ENCODE data around the gene CCDC146.
"Not testable (repeated sequence)": the region's sequence is repeated elsewhere in the genome, so short reads cannot be mapped to it uniquely, and the experiment has no call there.

CCDC146 gene

DNA sequence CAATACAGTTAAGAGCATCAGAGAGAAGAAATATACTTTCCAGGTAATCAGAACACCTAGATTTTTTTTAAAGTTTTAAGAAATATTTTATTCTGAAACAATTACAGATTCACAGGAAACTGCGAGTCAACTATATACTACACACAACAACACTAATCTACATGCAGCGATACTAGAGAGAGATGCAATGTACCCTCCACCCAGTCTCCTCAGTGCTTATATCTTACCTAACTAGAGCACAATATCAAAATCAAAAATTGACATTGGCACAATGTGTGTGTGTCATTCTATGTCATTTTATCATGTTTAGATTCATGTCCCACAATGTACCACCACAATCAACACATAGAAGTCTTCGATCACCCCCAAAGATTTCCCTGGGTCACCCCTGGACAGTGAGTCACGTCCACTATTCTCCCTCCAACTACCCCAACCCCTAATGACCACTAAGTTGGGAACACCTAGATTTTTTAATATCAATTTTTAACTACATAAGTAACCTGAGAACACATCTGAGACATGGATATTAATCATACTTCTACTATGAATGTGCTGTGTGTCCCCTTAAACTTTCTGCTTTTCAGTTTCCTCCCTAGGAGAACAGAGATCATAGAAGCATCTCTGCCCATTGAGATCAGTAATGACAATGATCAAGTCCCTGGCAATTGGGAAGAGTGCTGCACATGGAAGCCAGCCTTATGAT is 207.2 kb downstream of the CCDC146 start:
- no peak for DNase-seq (ENCODE audit: low read depth in 3 of 3)

DNA sequence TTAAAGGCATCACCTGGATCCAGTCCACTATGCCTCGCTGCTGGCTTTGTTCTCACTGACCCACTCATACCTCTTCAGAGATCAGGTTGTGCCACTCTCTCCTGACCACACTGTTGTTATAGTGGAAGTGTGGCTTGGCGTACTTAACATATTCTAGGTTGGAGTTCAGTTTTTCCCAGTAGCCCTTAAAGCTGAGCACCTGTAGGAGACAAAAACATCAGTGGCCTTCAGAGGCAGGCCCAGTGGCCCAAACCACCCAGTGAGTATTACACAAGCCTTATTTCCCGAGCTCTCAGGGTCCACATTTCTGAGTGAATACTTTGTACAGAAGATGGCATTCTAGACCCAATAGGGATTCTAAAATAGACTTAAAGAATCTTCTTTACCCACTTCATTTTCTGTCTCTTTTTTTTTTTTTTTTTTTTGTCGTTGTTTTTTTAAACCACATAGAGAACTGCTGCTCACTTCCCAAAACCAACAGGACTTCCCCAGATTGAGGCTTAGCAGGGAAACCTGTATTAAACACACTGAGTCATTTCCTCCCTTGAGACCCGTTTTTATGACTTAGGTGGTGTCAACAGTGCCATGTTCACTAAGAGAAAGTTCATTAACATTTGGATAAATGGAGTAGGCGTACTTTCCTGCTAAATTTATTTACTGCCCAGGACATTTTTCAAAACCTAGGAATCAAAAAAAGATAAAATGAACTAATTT is 207.9 kb downstream of the CCDC146 start:
- DNase-seq (ENCODE audit: low read depth in 3 of 3) = no peak

DNA sequence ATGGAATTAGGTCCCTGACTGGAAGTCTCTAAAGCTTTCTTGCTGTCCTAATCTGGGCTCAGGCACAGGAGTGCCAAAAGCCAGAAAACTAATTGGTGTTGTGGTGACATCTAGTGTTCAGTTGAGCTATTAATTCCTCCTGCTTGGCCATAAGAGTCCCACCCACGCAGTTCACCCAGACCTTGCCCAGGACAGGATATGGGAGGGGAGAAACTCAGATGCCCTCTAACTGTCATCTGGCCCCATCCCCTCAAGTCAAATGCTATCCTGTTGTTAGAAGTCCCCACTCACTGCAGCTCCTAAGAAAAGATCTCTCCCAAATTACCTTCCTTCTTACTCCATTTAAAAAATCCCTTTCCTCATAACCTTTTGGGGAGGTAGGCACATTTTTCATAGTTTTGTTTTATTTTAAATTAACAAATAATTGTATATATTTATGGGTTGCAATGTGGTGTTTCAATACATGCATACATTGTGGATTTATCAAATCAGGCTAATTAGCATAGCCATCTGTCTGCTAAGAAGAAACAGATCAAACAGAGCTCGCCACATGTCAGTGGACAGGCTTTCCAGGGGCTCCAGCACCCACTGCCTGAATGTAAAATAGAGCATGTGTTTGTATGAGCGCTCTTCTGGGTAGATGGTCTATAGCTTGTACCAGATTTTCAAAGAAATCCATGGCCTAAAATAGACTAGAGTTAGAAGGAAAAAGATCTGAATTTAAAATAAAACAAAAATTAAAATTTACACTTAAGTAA is 209.7 kb downstream of the CCDC146 start:
- peak in 2 of 3 donors; percentile 35 to 45 for DNase-seq (ENCODE audit: low read depth in 3 of 3)

DNA sequence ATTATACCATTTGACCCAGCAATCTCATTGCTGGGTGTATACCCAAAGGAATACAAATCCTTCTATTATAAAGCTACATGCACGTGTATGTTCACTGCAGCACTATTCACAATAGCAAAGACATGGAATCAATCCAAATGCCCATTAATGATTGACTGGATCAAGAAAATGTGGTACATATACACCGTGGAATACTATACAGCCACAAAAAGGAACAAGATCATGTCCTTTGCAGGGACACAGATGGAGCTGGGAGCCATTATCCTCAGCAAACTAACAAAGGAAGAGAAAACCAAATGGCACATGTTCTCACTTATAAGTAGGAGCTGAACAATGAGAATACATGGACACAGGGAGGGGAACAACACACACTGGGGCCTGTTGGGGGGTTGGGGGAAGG is 211.6 kb downstream of the CCDC146 start:
- DNase-seq (ENCODE audit: low read depth in 3 of 3) = not testable (repeated sequence)

DNA sequence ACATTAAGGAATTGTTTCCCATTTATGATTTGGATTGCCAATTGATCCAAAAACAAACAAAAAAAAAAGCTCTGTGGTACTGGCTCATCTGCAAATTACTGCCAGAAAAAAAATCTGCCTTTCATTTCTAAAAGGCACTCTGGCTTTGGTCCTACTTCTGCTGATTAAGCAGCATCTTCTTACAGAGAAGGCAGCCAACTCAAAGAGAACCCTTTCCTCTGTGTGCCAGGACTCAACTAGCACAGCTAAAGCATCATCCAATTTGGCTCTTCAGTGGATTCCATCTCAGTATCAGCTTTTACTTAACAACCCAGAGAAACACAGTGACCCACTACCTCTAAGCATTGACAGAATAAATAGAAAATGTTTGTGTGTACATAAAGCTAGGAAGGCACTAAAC is 213.2 kb downstream of the CCDC146 start:
- no peak for DNase-seq (ENCODE audit: low read depth in 3 of 3)

DNA sequence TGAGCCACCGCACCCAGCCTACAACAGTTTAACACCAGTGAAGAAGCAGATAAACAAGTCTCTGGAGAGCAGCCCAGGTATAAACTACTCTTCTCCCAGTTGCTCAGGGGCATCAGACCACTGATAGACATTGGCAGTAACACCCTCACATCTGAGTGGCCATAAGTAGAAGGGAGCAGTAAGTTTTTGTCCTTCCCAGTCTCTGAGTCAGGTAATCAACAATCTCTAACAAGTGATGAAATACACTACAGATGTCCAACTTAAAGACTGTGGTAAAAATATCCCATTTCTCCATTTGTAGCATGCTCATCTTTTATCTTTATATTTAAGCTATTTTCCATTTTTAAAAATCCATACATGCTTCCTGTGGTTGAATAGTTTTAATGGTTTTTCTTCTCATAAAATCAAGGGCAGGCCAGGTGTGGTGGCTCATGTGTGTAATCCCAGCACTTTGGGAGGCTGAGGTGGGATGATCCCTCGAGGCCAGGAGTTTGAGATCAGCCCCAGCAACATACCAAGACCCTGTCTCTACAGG is 215.1 kb downstream of the CCDC146 start:
- no peak for DNase-seq (ENCODE audit: low read depth in 3 of 3)

DNA sequence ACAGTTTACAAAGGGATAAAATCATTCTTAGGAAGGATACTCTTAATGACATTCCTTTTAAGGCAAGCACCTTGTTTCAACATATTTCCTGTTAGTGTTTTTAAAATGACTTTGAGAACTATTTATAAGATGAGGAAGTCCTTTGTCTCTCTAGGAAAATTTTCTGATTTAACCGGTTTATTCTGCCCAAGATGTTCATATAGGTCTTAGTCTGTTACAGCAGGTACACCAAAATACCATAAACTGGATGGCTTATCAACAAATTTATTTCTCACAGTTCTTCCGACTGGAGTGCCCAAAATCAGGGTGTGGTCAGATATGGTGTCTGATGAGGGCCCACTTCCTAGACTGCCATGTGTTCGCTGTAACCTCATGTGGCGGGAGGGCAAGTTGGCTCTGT is 215.8 kb downstream of the CCDC146 start:
- DNase-seq (ENCODE audit: low read depth in 3 of 3) = no peak

DNA sequence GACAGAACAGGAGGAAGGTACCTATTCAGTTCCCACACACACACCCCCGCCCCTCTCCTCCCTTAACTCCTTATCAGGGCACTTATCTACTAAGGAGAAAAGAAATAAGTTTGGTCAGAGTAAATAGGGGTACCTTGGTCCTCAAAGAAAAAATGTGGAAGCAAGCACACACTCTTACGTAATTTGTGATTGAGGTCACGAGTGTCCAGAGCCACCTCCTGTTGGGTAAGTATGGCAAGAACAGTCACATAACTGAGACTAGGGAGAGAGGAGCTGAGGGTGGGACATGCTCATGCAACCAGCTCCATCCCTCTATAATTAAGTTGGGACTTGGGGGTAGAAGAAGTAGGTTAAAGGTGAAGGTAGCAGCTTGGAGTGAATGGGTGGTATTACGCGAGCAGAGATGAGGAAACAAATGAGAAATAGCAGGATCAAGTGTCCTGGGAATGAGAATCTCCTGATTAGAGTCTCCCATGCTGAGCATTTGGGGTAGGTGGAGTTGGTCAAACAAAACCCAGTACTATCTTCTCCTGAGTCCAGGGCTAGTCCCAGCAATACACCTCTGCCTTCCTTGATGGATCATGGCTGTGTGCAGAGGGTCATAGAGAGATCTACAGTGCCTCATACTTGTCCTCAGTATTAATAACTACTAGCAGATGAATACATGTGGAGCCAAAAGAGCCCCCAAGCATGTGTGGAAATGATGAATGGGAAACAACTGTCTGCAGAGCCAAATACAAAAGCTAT is 216.6 kb downstream of the CCDC146 start:
- no peak for DNase-seq (ENCODE audit: low read depth in 3 of 3)

DNA sequence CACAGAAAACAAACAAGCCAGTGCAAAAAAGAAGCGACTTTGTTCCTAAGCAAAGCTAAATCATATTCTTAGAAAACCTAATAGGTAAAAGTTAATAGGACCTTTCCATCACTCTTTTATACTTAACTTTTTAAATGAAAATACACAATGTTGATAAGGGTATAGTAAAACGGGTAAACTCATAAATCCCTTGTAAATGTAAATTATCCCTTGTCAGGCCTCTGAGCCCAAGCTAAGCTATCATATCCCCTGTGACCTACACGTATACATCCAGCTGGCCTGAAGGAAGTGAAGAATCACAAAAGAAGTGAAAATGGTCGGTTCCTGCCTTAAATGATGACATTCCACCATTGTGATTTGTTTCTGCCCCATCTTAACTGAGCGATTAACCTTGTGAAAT is 217.3 kb downstream of the CCDC146 start:
- no peak for DNase-seq (ENCODE audit: low read depth in 3 of 3)
